Endothelial cell of umbilical vein (primary cell): ENCODE measurements around the gene TNRC6C. TPM values are rescaled to one million over a fixed set of nuclear protein-coding genes. Genes with fewer than 3 reads are reported as not detected.

Source experiments
- BruUV-seq: library from RNA; stranded (reverse); fragments of 400-500 nt; replicated peaks from 2 replicates; lab custom pipeline; 2021; lab: Mats Ljungman, UMichigan
- CTCF ChIA-PET: fragments of 300-600, 350-600 bp; sonication (Branson Sonifier 250); formaldehyde crosslinking; loops from one replicate; lab custom pipeline; 2021; ENCODE audit warnings: antibody characterized with exemption, inconsistent platforms; lab: Charles Lee
- POLR2A ChIA-PET: fragments of 300-600, 350-600 bp; sonication (Branson Sonifier 250); formaldehyde crosslinking; loops from one replicate; lab custom pipeline; 2021; ENCODE audit warnings: antibody characterized with exemption, inconsistent platforms; lab: Charles Lee
- DNase-seq: peaks from one replicate; pipeline ENCODE4 v3.0.0-alpha.2; 2011; ENCODE audit warnings: low read depth, low spot score
- FAIRE-seq: peaks from 2 replicates; lab custom pipeline; 2011; peaks lifted over from hg19 to GRCh38; lab: Jason Lieb, UNC
- H2AFZ ChIP-seq: 2 replicates; pipeline ENCODE4 v1.6.0; 2012; ENCODE audit warnings: low read depth, low read length, control low read depth, inconsistent platforms
- H3K27ac ChIP-seq: 2 replicates; pipeline ENCODE4 v1.5.1; 2011; ENCODE audit warnings: low read depth, mild to moderate bottlenecking, control low read depth, low read length, moderate library complexity; ENCODE audit not compliant: insufficient read depth
- H3K27me3 ChIP-seq, 2 experiments: 2 replicates each; pipeline versions ENCODE4 v1.6.0 to v1.6.1; 2011; ENCODE audit warnings: low read length in 2 of 2, mixed read lengths in 1 of 2; ENCODE audit not compliant: control insufficient read depth in 2 of 2, insufficient read depth in 2 of 2
- H3K36me3 ChIP-seq, 2 experiments: 2 replicates in 1 of 2; 3 replicates in 1 of 2; pipeline ENCODE4 v1.5.1; 2011; ENCODE audit warnings: low read length in 2 of 2, mild to moderate bottlenecking in 1 of 2, moderate library complexity in 1 of 2; ENCODE audit not compliant: control insufficient read depth in 2 of 2, insufficient read depth in 2 of 2; ENCODE audit errors: extremely low read depth in 1 of 2
- H3K4me1 ChIP-seq: 3 replicates; pipeline ENCODE4 v1.5.1; 2011; ENCODE audit warnings: mild to moderate bottlenecking, low read length; ENCODE audit not compliant: control insufficient read depth, insufficient read depth; ENCODE audit errors: extremely low read depth
- H3K4me2 ChIP-seq: 2 replicates; pipeline ENCODE4 v1.6.1; 2011; ENCODE audit warnings: low read length, control low read depth, mixed read lengths; ENCODE audit not compliant: insufficient read depth
- H3K4me3 ChIP-seq, 3 experiments: fragments of 200-600 bp in 1 of 3; sonication (generic), shearing (Covaris generic) in 1 of 3; replicated peaks in 1 of 3; 2 replicates each; pipeline ENCODE4 v1.5.1; 2011 to 2016; ENCODE audit warnings: control low read depth in 3 of 3, low read length in 3 of 3, mild to moderate bottlenecking in 2 of 3, inconsistent platforms in 1 of 3, low read depth in 1 of 3, moderate library complexity in 1 of 3; ENCODE audit not compliant: insufficient read depth in 1 of 3
- H3K79me2 ChIP-seq: 2 replicates; pipeline ENCODE4 v1.6.0; 2012; ENCODE audit warnings: low read length, inconsistent platforms; ENCODE audit not compliant: control insufficient read depth, insufficient read depth
- H3K9ac ChIP-seq: replicated peaks from 2 replicates; pipeline ENCODE3; 2011; ENCODE audit warnings: low read length, control low read depth; ENCODE audit not compliant: insufficient read depth; ENCODE audit errors: extremely low read depth
- H3K9me1 ChIP-seq: replicated peaks from 3 replicates; pipeline ENCODE4 v1.6.0; 2011; ENCODE audit warnings: mild to moderate bottlenecking, low read length; ENCODE audit not compliant: control insufficient read depth, insufficient read depth; ENCODE audit errors: extremely low read depth
- H3K9me3 ChIP-seq: replicated peaks from 2 replicates; pipeline ENCODE4 v1.5.1; 2012; ENCODE audit warnings: low read length, inconsistent platforms; ENCODE audit not compliant: control insufficient read depth, insufficient read depth
- H4K20me1 ChIP-seq: replicated peaks from 2 replicates; pipeline ENCODE3; 2011; ENCODE audit warnings: mild to moderate bottlenecking, low read length; ENCODE audit not compliant: control insufficient read depth, insufficient read depth; ENCODE audit errors: extremely low read depth
- CTCF ChIP-seq, 2 donors: IDR thresholded peaks; 1 replicate in 1 of 2; 2 replicates in 1 of 2; pipeline ENCODE4 v1.5.1; 2011; ENCODE audit warnings: low read length in 2 of 2, mild to moderate bottlenecking in 2 of 2, moderate library complexity in 2 of 2, control low read depth in 1 of 2, inconsistent platforms in 1 of 2, low read depth in 1 of 2; ENCODE audit not compliant: insufficient read depth in 1 of 2; ENCODE audit errors: extremely low read depth in 1 of 2
- EZH2 ChIP-seq: IDR thresholded peaks from 2 replicates; pipeline ENCODE4 v1.6.1; 2012; ENCODE audit warnings: borderline replicate concordance, low read depth, mild to moderate bottlenecking, moderate library complexity, low read length, inconsistent platforms; ENCODE audit not compliant: severe bottlenecking
- FOS ChIP-seq: IDR thresholded peaks from 2 replicates; pipeline ENCODE4 v1.6.1; 2011; ENCODE audit warnings: mild to moderate bottlenecking, low read length, moderate library complexity, borderline replicate concordance; ENCODE audit not compliant: insufficient read depth
- GATA2 ChIP-seq: IDR thresholded peaks from 2 replicates; pipeline ENCODE4 v1.7.0; 2011; ENCODE audit warnings: low read depth, mild to moderate bottlenecking, moderate library complexity, mixed read lengths, low read length; ENCODE audit not compliant: insufficient read length, insufficient read depth
- JUN ChIP-seq: IDR thresholded peaks from 2 replicates; pipeline ENCODE4 v1.6.1; 2011; ENCODE audit warnings: borderline replicate concordance, low read depth; ENCODE audit not compliant: insufficient read length, insufficient read depth
- MAX ChIP-seq: IDR thresholded peaks from 2 replicates; pipeline ENCODE4 v1.6.1; 2011; ENCODE audit not compliant: insufficient read depth, insufficient read length
- MYC ChIP-seq: IDR thresholded peaks from one replicate; pipeline ENCODE4 v1.6.1; 2011; ENCODE audit warnings: mild to moderate bottlenecking, low read depth, low read length
- POLR2A ChIP-seq: IDR thresholded peaks from 2 replicates; pipeline ENCODE4 v1.6.1; 2012; ENCODE audit warnings: low read depth, mild to moderate bottlenecking, control low read depth, low read length
- POLR2AphosphoS5 ChIP-seq: IDR thresholded peaks from 2 replicates; pipeline ENCODE4 v1.6.1; 2012; ENCODE audit warnings: low read depth, mild to moderate bottlenecking, control low read depth, low read length, moderate library complexity; ENCODE audit not compliant: insufficient read depth
- dilution Hi-C: fragments of 300-500 bp; cut with MboI; formaldehyde crosslinking; loops from one replicate; pipeline ENCODE4 v1.15.0; 2019; ENCODE audit warnings: low sequenced_read_pairs; ENCODE audit not compliant: extremely low pct_ligation_motif_present
- intact Hi-C: fragments of 100-400 bp; cut with micrococcal nuclease; formaldehyde crosslinking; loops from one replicate; pipeline ENCODE4 v1.10.0; 2022
- polyA plus RNA-seq, 4 experiments: library from polyadenylated mRNA; depleted of rRNA in 3 of 4; stranded (reverse) in 3 of 4; unstranded in 1 of 4; fragments of >200 nt; gene quantifications; 2 replicates each; pipeline versions ENCODE4 v1.2.1 to v1.2.3, GENCODE V29; 2011 to 2012; ENCODE audit warnings: missing spikeins in 1 of 4
- total RNA-seq: library from RNA; stranded (reverse); gene quantifications from 2 replicates; pipeline ENCODE4 v1.2.3, GENCODE V29; 2021

The TNRC6C gene
- total and polyA plus RNA-seq, 2 donors (not counting 3 experiments of a cell fraction or from before 2014, with no cell fraction given), result 2.1 to 17.5 TPM

- no peak overlapping the region for H2AFZ ChIP-seq
- dilution Hi-C loops (no loop called here), intact Hi-C loops (no loop called here)
- ChIA-PET POLR2A (no interaction called here), CTCF (interaction anchor here (4.3 kb wide), 1 partner anchor 68 kb away, joined by 116 read pairs; no protein-coding TSS in a partner anchor)
- H3K79me2 ChIP-seq, result no peaks in the 10 kb centered on the region
- H3K27ac ChIP-seq, result no peak overlapping the region
- TF ChIP-seq MAX, result no peak
- TF ChIP-seq EZH2, result no peak
- no peak for TF ChIP-seq POLR2A
- TF ChIP-seq FOS, result no peak
- no peak for TF ChIP-seq MYC
- TF ChIP-seq POLR2AphosphoS5, result no peak
- no peak for TF ChIP-seq GATA2
- no peak for TF ChIP-seq CTCF (IDR thresholded peaks at IDR 0.05; ENCODE audit: extremely low read depth in 1 of 2, insufficient read depth in 1 of 2, low read depth in 1 of 2, low read length in 2 of 2)
- no peak for TF ChIP-seq JUN
- DNase-seq (no peak), FAIRE-seq (no peak)
- no peak overlapping the region for H3K4me3 ChIP-seq
- no TSS peak for BruUV-seq
- no peak overlapping the region for H3K4me2 ChIP-seq
- no peaks in the 10 kb centered on the region for H3K9me3 ChIP-seq
- H3K4me1 ChIP-seq, result no peaks in the 10 kb centered on the region
- H3K9me1 ChIP-seq, result no peaks in the 10 kb centered on the region
- H3K36me3 ChIP-seq, result peaks cover 6 to 22% of the 10 kb centered on the region in 2 experiments
- no peaks in the 10 kb centered on the region for H4K20me1 ChIP-seq
- no peaks in the 10 kb centered on the region for H3K27me3 ChIP-seq
- no peak overlapping the region for H3K9ac ChIP-seq
Measured at GRCh38 chr17:78086740-78087139, 128.2 kb downstream of the TNRC6C start.
